ENCODE results near the gene NES.

- TF ChIP-seq CTCF (IDR thresholded peaks at IDR 0.05), result no peak
- TF ChIP-seq POLR2A (IDR thresholded peaks at IDR 0.05), result no peak
These were observed 26.1 kb upstream of the NES start for GRCh38 chr1:156703336-156703735.

All from thyroid gland (tissue), 4 donors.